ENCODE data around the gene BPIFA1. TPM values are rescaled to one million over a fixed set of nuclear protein-coding genes. Genes with fewer than 3 reads are reported as not detected.
A peak's percentile ranks its signal among the peaks of the same experiment; 100 is the strongest.

Gene BPIFA1
- not detected for total RNA-seq

GRCh38 chr20:33235696-33236095, at the start of gene BPIFA1:
Gene BPIFA1, plus strand, starts transcription at chr20:33235996. Its CDS starts 1,716 bp downstream, at chr20:33237712.
- no peak for DNase-seq
- Mint-ChIP-seq H3K4me3 (no peak within 1 kb of the TSS), H3K36me3 (ENCODE audit: low read depth) (no peaks in the 10 kb centered on the region), H3K9me3 (no peaks in the 10 kb centered on the region), H3K27ac (no peak within 1 kb of the TSS), H3K27me3 (peaks cover 16% of the 10 kb centered on the region), H3K4me1 (peaks cover 9% of the 10 kb centered on the region)
- CTCF ChIA-PET: interaction anchor here (1.1 kb wide), 1 partner anchor 10 kb away, joined by 3 read pairs; no protein-coding TSS in a partner anchor
- POLR2A ChIA-PET: no interaction called here

- H3K36me3 Mint-ChIP-seq (ENCODE audit: low read depth): no peaks in the 10 kb centered on the region
- no peaks in the 10 kb centered on the region for H3K4me1 Mint-ChIP-seq
- H3K9me3 Mint-ChIP-seq: no peaks in the 10 kb centered on the region
- CTCF ChIA-PET: no interaction called here
- H3K27ac Mint-ChIP-seq: no peak overlapping the region
- no peak overlapping the region for H3K4me3 Mint-ChIP-seq
- POLR2A ChIA-PET: no interaction called here
- DNase-seq: no peak
- no peaks in the 10 kb centered on the region for H3K27me3 Mint-ChIP-seq
Measured at GRCh38 chr20:33187491-33187890, 48.3 kb upstream of the BPIFA1 start.

GRCh38 chr20:33188421-33188820, 47.4 kb upstream of the BPIFA1 start:
- no peak overlapping the region for H3K27ac Mint-ChIP-seq
- H3K27me3 Mint-ChIP-seq: no peaks in the 10 kb centered on the region
- no peaks in the 10 kb centered on the region for H3K4me1 Mint-ChIP-seq
- no peaks in the 10 kb centered on the region for H3K9me3 Mint-ChIP-seq
- no peak for DNase-seq
- ChIA-PET POLR2A (no interaction called here), CTCF (interaction anchor here (0.8 kb wide), 1 partner anchor 14 kb away, joined by 5 read pairs; no protein-coding TSS in a partner anchor)
- H3K36me3 Mint-ChIP-seq (ENCODE audit: low read depth): no peaks in the 10 kb centered on the region
- no peak overlapping the region for H3K4me3 Mint-ChIP-seq

- H3K4me3 Mint-ChIP-seq: no peak overlapping the region
- ChIA-PET POLR2A (no interaction called here), CTCF (no interaction called here)
Measured at GRCh38 chr20:33191484-33191883, 44.3 kb upstream of the BPIFA1 start.

GRCh38 chr20:33191955-33192354, 43.8 kb upstream of the BPIFA1 start:
- Mint-ChIP-seq H3K4me3 (no peak overlapping the region), H3K4me1 (no peaks in the 10 kb centered on the region), H3K27ac (no peak overlapping the region), H3K27me3 (no peaks in the 10 kb centered on the region), H3K9me3 (no peaks in the 10 kb centered on the region), H3K36me3 (ENCODE audit: low read depth) (no peaks in the 10 kb centered on the region)
- POLR2A ChIA-PET: no interaction called here
- CTCF ChIA-PET: interaction anchor here (1.5 kb wide), 1 partner anchor 35 kb away, joined by 3 read pairs; no protein-coding TSS in a partner anchor
- no peak for DNase-seq

More at GRCh38 chr20:33191484-33191883, 44.3 kb upstream of the BPIFA1 start:
- no peak for DNase-seq
- Mint-ChIP-seq H3K36me3 (ENCODE audit: low read depth) (no peaks in the 10 kb centered on the region), H3K4me1 (no peaks in the 10 kb centered on the region), H3K9me3 (no peaks in the 10 kb centered on the region), H3K27me3 (no peaks in the 10 kb centered on the region), H3K27ac (no peak overlapping the region)

- CTCF ChIA-PET: interaction anchor here (1.5 kb wide), 1 partner anchor 34 kb away, joined by 3 read pairs; no protein-coding TSS in a partner anchor
- H3K36me3 Mint-ChIP-seq (ENCODE audit: low read depth): no peaks in the 10 kb centered on the region
- H3K27ac Mint-ChIP-seq: no peak overlapping the region
- H3K4me3 Mint-ChIP-seq: no peak overlapping the region
- no peak for DNase-seq
- H3K4me1 Mint-ChIP-seq: no peaks in the 10 kb centered on the region
- no peaks in the 10 kb centered on the region for H3K9me3 Mint-ChIP-seq
- POLR2A ChIA-PET: no interaction called here
- no peaks in the 10 kb centered on the region for H3K27me3 Mint-ChIP-seq
Measured at GRCh38 chr20:33192912-33193501, 42.8 kb upstream of the BPIFA1 start.

GRCh38 chr20:33199026-33199425, 36.8 kb upstream of the BPIFA1 start:
- Mint-ChIP-seq H3K36me3 (ENCODE audit: low read depth) (no peaks in the 10 kb centered on the region), H3K4me1 (no peaks in the 10 kb centered on the region), H3K9me3 (no peaks in the 10 kb centered on the region), H3K27ac (no peak overlapping the region), H3K27me3 (peaks cover 1% of the 10 kb centered on the region), H3K4me3 (no peak overlapping the region)
- CTCF ChIA-PET: interaction anchor here (1.0 kb wide), 1 partner anchor 16 kb away, joined by 4 read pairs; no protein-coding TSS in a partner anchor
- DNase-seq: no peak
- POLR2A ChIA-PET: no interaction called here

- Mint-ChIP-seq H3K9me3 (no peaks in the 10 kb centered on the region), H3K27ac (no peak overlapping the region), H3K36me3 (ENCODE audit: low read depth) (no peaks in the 10 kb centered on the region), H3K27me3 (peaks cover 4% of the 10 kb centered on the region), H3K4me3 (no peak overlapping the region), H3K4me1 (no peaks in the 10 kb centered on the region)
- POLR2A ChIA-PET: no interaction called here
- CTCF ChIA-PET: interaction anchor here (1.1 kb wide), 1 partner anchor 14 kb away, joined by 5 read pairs; no protein-coding TSS in a partner anchor
- DNase-seq: no peak
Measured at GRCh38 chr20:33202451-33202850, 33.3 kb upstream of the BPIFA1 start.

- POLR2A ChIA-PET: no interaction called here
- Mint-ChIP-seq H3K4me1 (no peaks in the 10 kb centered on the region), H3K36me3 (ENCODE audit: low read depth) (no peaks in the 10 kb centered on the region), H3K27ac (no peak overlapping the region), H3K4me3 (no peak overlapping the region), H3K27me3 (peaks cover 7% of the 10 kb centered on the region), H3K9me3 (no peaks in the 10 kb centered on the region)
- DNase-seq: no peak
- CTCF ChIA-PET: interaction anchor here (1.1 kb wide), 1 partner anchor 15 kb away, joined by 5 read pairs; no protein-coding TSS in a partner anchor
Measured at GRCh38 chr20:33203444-33203843, 32.4 kb upstream of the BPIFA1 start.

GRCh38 chr20:33209789-33210188, 26.0 kb upstream of the BPIFA1 start:
- Mint-ChIP-seq H3K27ac (no peak overlapping the region), H3K4me3 (no peak overlapping the region), H3K36me3 (ENCODE audit: low read depth) (no peaks in the 10 kb centered on the region), H3K4me1 (no peaks in the 10 kb centered on the region), H3K27me3 (peaks cover 16% of the 10 kb centered on the region), H3K9me3 (no peaks in the 10 kb centered on the region)
- CTCF ChIA-PET: interaction anchor here (0.6 to 1.0 kb wide), 2 partner anchors 141 to 307 kb away, joined by 3 read pairs; no protein-coding TSS in a partner anchor
- peak; percentile 62 for DNase-seq
- POLR2A ChIA-PET: no interaction called here

GRCh38 chr20:33210371-33210770, 25.4 kb upstream of the BPIFA1 start:
- Mint-ChIP-seq H3K36me3 (ENCODE audit: low read depth) (no peaks in the 10 kb centered on the region), H3K27ac (no peak overlapping the region), H3K27me3 (peaks cover 15% of the 10 kb centered on the region), H3K9me3 (no peaks in the 10 kb centered on the region), H3K4me1 (no peaks in the 10 kb centered on the region), H3K4me3 (no peak overlapping the region)
- POLR2A ChIA-PET: no interaction called here
- CTCF ChIA-PET: interaction anchor here (1.0 kb wide), 1 partner anchor 308 kb away, joined by 3 read pairs; no protein-coding TSS in a partner anchor
- DNase-seq: no peak

- no peak overlapping the region for H3K4me3 Mint-ChIP-seq
- no peaks in the 10 kb centered on the region for H3K4me1 Mint-ChIP-seq
- peaks cover 15% of the 10 kb centered on the region for H3K27me3 Mint-ChIP-seq
- no peak overlapping the region for H3K27ac Mint-ChIP-seq
- H3K36me3 Mint-ChIP-seq (ENCODE audit: low read depth): no peaks in the 10 kb centered on the region
- DNase-seq: peak; percentile 50
- ChIA-PET POLR2A (no interaction called here), CTCF (interaction anchor here (0.6 to 1.4 kb wide), 2 partner anchors 315 to 888 kb away, joined by 3 to 4 read pairs; no protein-coding TSS in a partner anchor)
- H3K9me3 Mint-ChIP-seq: no peaks in the 10 kb centered on the region
Measured at GRCh38 chr20:33211817-33212424, 23.9 kb upstream of the BPIFA1 start.

GRCh38 chr20:33217052-33217451, 18.7 kb upstream of the BPIFA1 start, which contains the start of gene BPIFA3:
Gene BPIFA3, plus strand, starts transcription at chr20:33217352. Its CDS starts 185 bp downstream, at chr20:33217537.
- H3K27ac Mint-ChIP-seq: no peak within 1 kb of the TSS
- H3K9me3 Mint-ChIP-seq: no peaks in the 10 kb centered on the region
- CTCF ChIA-PET: no interaction called here
- H3K4me1 Mint-ChIP-seq: no peaks in the 10 kb centered on the region
- POLR2A ChIA-PET: no interaction called here
- peaks cover 8% of the 10 kb centered on the region for H3K27me3 Mint-ChIP-seq
- H3K4me3 Mint-ChIP-seq: no peak within 1 kb of the TSS
- no peak for DNase-seq
- H3K36me3 Mint-ChIP-seq (ENCODE audit: low read depth): no peaks in the 10 kb centered on the region
